GM12892 (cell line): ENCODE results near the gene CPA2.

Experiments
- DNase-seq: peaks from one replicate; pipeline ENCODE4 v3.0.0; 2011; ENCODE audit not compliant: insufficient read length
- FAIRE-seq: peaks from 2 replicates; lab custom pipeline; 2011; peaks lifted over from hg19 to GRCh38; lab: Jason Lieb, UNC
- POLR2A ChIP-seq: IDR thresholded peaks from 2 replicates; pipeline ENCODE4 v1.6.1; 2011; ENCODE audit warnings: low read depth, low read length, control low read depth
- POLR2AphosphoS5 ChIP-seq: IDR thresholded peaks from 2 replicates; pipeline ENCODE4 v1.6.1; 2011; ENCODE audit warnings: low read depth, low read length, control low read depth
- TAF1 ChIP-seq: IDR thresholded peaks from 2 replicates; pipeline ENCODE4 v1.6.1; 2011; ENCODE audit warnings: low read depth, mild to moderate bottlenecking, control low read depth, low read length, borderline replicate concordance

Gene CPA2

GRCh38 chr7:130263130-130263529 is 3.5 kb upstream of the CPA2 start:
- no peak for TF ChIP-seq TAF1
- no peak for TF ChIP-seq POLR2A
- TF ChIP-seq POLR2AphosphoS5, result no peak
- no peak for FAIRE-seq
- DNase-seq, result no peak

- DNase-seq (no peak), FAIRE-seq (no peak)
Observed at GRCh38 chr7:130266961-130267321, 278 bp downstream of the CPA2 start.

GRCh38 chr7:130268463-130269317 is 2.0 kb downstream of the CPA2 start:
- FAIRE-seq, result no peak

More at GRCh38 chr7:130266961-130267321, 278 bp downstream of the CPA2 start:
- TF ChIP-seq POLR2A (no peak), TAF1 (no peak), POLR2AphosphoS5 (no peak)

GRCh38 chr7:130269318-130269694 is 2.6 kb downstream of the CPA2 start:
- FAIRE-seq, result no peak
- DNase-seq, result no peak
- TF ChIP-seq TAF1 (no peak), POLR2AphosphoS5 (no peak), POLR2A (no peak)

More at GRCh38 chr7:130268463-130269317, 2.0 kb downstream of the CPA2 start:
- TF ChIP-seq TAF1, result no peak
- TF ChIP-seq POLR2A, result no peak
- no peak for TF ChIP-seq POLR2AphosphoS5
- no peak for DNase-seq

- no peak for TF ChIP-seq POLR2AphosphoS5
- FAIRE-seq, result no peak
Observed at GRCh38 chr7:130270947-130271800, 4.5 kb downstream of the CPA2 start.

GRCh38 chr7:130272381-130273080 is 5.9 kb downstream of the CPA2 start:
- DNase-seq, result no peak
- no peak for FAIRE-seq
- TF ChIP-seq TAF1 (no peak), POLR2A (no peak), POLR2AphosphoS5 (no peak)

More at GRCh38 chr7:130270947-130271800, 4.5 kb downstream of the CPA2 start:
- DNase-seq, result no peak

GRCh38 chr7:130273081-130273932 is 6.6 kb downstream of the CPA2 start:
- no peak for DNase-seq
- TF ChIP-seq POLR2A (no peak), POLR2AphosphoS5 (no peak)
- no peak for FAIRE-seq

GRCh38 chr7:130273933-130274255 is 7.2 kb downstream of the CPA2 start:
- DNase-seq, result no peak
- FAIRE-seq, result no peak
- TF ChIP-seq POLR2A (no peak), POLR2AphosphoS5 (no peak), TAF1 (no peak)

GRCh38 chr7:130274296-130274695 is 7.6 kb downstream of the CPA2 start:
- DNase-seq (no peak), FAIRE-seq (no peak)
- TF ChIP-seq POLR2AphosphoS5 (no peak), POLR2A (no peak), TAF1 (no peak)

GRCh38 chr7:130274983-130275591 is 8.4 kb downstream of the CPA2 start:
- no peak for DNase-seq
- no peak for FAIRE-seq
- TF ChIP-seq POLR2A, result no peak
- no peak for TF ChIP-seq POLR2AphosphoS5

GRCh38 chr7:130275826-130276297 is 9.2 kb downstream of the CPA2 start:
- no peak for DNase-seq
- TF ChIP-seq POLR2AphosphoS5, result no peak
- no peak for TF ChIP-seq TAF1
- TF ChIP-seq POLR2A, result no peak
- no peak for FAIRE-seq
